Activated B cell treated with CpG ODN at 0.5 μM for 24 hours (primary cell): ENCODE results near the gene STAT2. TPM values are rescaled to one million over a fixed set of nuclear protein-coding genes. Genes with fewer than 3 reads are reported as not detected.
"Not testable (repeated sequence)": the region's sequence is repeated elsewhere in the genome, so short reads cannot be mapped to it uniquely, and the experiment has no call there.

Source experiments
- ATAC-seq: fragments of 200-7000 bp; cut with Tn5 transposase; one replicate; pipeline ENCODE4 v1.10.0; 2021; ENCODE audit warnings: low read depth, mild to moderate bottlenecking, moderate library complexity
- CTCF ChIA-PET: fragments of 350-600 bp; sonication (Branson Sonifier 250); formaldehyde crosslinking; loops from one replicate; lab custom pipeline; 2021; ENCODE audit warnings: antibody characterized with exemption; lab: Charles Lee
- POLR2A ChIA-PET: fragments of 350-600 bp; sonication (Branson Sonifier 250); formaldehyde crosslinking; loops from one replicate; lab custom pipeline; 2021; ENCODE audit warnings: antibody characterized with exemption; lab: Charles Lee
- DNase-seq: peaks from one replicate; pipeline ENCODE4 v3.0.0; 2022
- H3K27ac Mint-ChIP-seq: one replicate; pipeline ENCODE4 v1.8.0; 2020; ENCODE audit warnings: mixed read lengths
- H3K27me3 Mint-ChIP-seq: one replicate; pipeline ENCODE4 v1.8.0; 2021; ENCODE audit warnings: mixed read lengths
- H3K36me3 Mint-ChIP-seq: one replicate; pipeline ENCODE4 v1.8.0; 2021; ENCODE audit warnings: low read depth, mixed read lengths
- H3K4me1 Mint-ChIP-seq: one replicate; pipeline ENCODE4 v1.8.0; 2021; ENCODE audit warnings: mixed read lengths
- H3K4me3 Mint-ChIP-seq: one replicate; pipeline ENCODE4 v1.8.0; 2020; ENCODE audit warnings: mild to moderate bottlenecking, mixed read lengths
- H3K9me3 Mint-ChIP-seq: one replicate; pipeline ENCODE4 v1.8.0; 2020; ENCODE audit warnings: mixed read lengths
- intact Hi-C: fragments of 100-400 bp; cut with micrococcal nuclease; formaldehyde crosslinking; loops from one replicate; pipeline ENCODE4 v1.15.1; 2024
- total RNA-seq: library from RNA; stranded (reverse); gene quantifications from 2 replicates; pipeline ENCODE4 v1.2.3, GENCODE V29; 2022
- TF ChIP-seq, protein P1 (sequence below): fragments of 200-600 bp; IDR thresholded peaks from one replicate; pipeline ENCODE4 v1.8.0; 2022; ENCODE audit warnings: antibody characterized with exemption, mild to moderate bottlenecking

Gene STAT2
- total RNA-seq, 1 donor from 2014 or later = 177 TPM

DNA sequence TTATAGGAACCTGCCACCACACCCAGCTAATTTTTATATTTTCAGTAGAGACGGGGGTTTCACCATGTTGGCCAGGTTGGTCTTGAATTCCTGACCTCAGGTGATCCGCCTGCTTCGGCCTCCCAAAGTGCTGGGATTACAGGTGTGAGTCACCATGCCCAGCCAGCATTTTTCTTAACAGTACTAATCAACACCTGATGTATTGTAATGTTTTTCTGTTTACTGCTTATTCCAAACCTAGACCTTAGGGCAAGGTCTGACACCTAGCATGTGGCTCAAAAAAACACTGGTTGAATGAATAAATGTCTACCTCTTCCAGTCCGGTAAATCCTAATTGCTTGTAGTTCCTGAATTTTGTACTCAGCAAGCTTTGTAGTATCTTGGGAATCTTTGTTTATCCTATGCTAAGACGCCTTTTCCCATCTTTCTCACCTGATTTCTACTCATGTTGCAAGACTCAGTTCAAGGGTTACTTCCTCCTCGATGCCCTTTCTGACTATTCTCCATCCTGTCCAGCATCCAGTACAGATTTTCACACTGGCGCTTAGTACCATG lies 28.9 kb downstream of the STAT2 start:
- Mint-ChIP-seq H3K36me3 (peaks cover 39% of the 10 kb centered on the region), H3K9me3 (no peaks in the 10 kb centered on the region), H3K4me1 (peaks cover 21% of the 10 kb centered on the region), H3K27me3 (no peaks in the 10 kb centered on the region), H3K4me3 (no peak overlapping the region), H3K27ac (no peak overlapping the region)
- CTCF ChIA-PET = no interaction called here
- TF ChIP-seq, protein P1, sequence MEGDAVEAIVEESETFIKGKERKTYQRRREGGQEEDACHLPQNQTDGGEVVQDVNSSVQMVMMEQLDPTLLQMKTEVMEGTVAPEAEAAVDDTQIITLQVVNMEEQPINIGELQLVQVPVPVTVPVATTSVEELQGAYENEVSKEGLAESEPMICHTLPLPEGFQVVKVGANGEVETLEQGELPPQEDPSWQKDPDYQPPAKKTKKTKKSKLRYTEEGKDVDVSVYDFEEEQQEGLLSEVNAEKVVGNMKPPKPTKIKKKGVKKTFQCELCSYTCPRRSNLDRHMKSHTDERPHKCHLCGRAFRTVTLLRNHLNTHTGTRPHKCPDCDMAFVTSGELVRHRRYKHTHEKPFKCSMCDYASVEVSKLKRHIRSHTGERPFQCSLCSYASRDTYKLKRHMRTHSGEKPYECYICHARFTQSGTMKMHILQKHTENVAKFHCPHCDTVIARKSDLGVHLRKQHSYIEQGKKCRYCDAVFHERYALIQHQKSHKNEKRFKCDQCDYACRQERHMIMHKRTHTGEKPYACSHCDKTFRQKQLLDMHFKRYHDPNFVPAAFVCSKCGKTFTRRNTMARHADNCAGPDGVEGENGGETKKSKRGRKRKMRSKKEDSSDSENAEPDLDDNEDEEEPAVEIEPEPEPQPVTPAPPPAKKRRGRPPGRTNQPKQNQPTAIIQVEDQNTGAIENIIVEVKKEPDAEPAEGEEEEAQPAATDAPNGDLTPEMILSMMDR = no peak
- POLR2A ChIA-PET = interaction anchor here (0.7 to 0.8 kb wide), 2 partner anchors 15 to 349 kb away, joined by 3 to 5 read pairs; no protein-coding TSS in a partner anchor
- DNase-seq (no peak), ATAC-seq (no peak)
- intact Hi-C loops = loop anchor here (10.0 kb wide), 1 partner anchor 304 kb away; the partner anchor contains the start of gene BAZ2A

- intact Hi-C loops = no loop called here
- DNase-seq (no peak), ATAC-seq (no peak)
- Mint-ChIP-seq H3K9me3 (no peaks in the 10 kb centered on the region), H3K27ac (no peak overlapping the region), H3K27me3 (no peaks in the 10 kb centered on the region), H3K4me1 (no peaks in the 10 kb centered on the region), H3K36me3 (peaks cover 73% of the 10 kb centered on the region), H3K4me3 (no peak overlapping the region)
- ChIA-PET CTCF (interaction anchor here (1.2 kb wide), 1 partner anchor 25 kb away, joined by 3 read pairs; no protein-coding TSS in a partner anchor), POLR2A (no interaction called here)
- TF ChIP-seq, protein P1 = no peak
Measured at GRCh38 chr12:56326533-56326932, 33.4 kb downstream of the STAT2 start.

GRCh38 chr12:56326126-56326525 lies 33.8 kb downstream of the STAT2 start:
- POLR2A ChIA-PET = interaction anchor here (1.1 kb wide), 1 partner anchor 8 kb away, joined by 3 read pairs; the partner anchor contains the start of gene PAN2
- CTCF ChIA-PET = interaction anchor here (1.2 kb wide), 1 partner anchor 25 kb away, joined by 3 read pairs; no protein-coding TSS in a partner anchor
- no peaks in the 10 kb centered on the region for H3K4me1 Mint-ChIP-seq

DNA sequence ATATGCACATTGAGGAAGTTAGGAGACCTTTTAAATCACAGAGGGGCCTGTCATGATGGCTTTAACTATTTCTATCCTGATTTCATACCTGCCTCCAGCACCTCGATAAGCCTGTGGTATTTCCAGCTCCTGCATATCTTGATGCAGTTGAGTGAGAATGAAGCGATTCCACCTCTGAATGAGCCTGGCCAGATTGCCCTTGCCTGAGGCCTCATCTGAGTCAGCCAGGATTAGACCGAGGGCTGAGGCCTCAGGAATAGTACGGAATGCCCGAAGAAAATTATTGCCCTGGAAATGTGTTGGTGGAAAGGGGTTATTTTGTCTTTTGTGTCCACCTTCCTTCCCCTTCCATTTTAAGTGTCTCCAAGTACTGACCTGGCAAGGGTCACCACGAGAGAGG lies 35.7 kb downstream of the STAT2 start:
- H3K4me1 Mint-ChIP-seq = no peaks in the 10 kb centered on the region
- no peak overlapping the region for H3K27ac Mint-ChIP-seq
- POLR2A ChIA-PET = no interaction called here
- no peaks in the 10 kb centered on the region for H3K9me3 Mint-ChIP-seq
- peaks cover 76% of the 10 kb centered on the region for H3K36me3 Mint-ChIP-seq
- CTCF ChIA-PET = no interaction called here
- TF ChIP-seq, protein P1 = no peak
- ATAC-seq = no peak
- no peaks in the 10 kb centered on the region for H3K27me3 Mint-ChIP-seq
- intact Hi-C loops = no loop called here
- no peak overlapping the region for H3K4me3 Mint-ChIP-seq
- no peak for DNase-seq

More at GRCh38 chr12:56326126-56326525, 33.8 kb downstream of the STAT2 start:
- H3K27ac Mint-ChIP-seq = no peak overlapping the region
- no peak for DNase-seq
- intact Hi-C loops = no loop called here
- ATAC-seq = no peak
- peaks cover 69% of the 10 kb centered on the region for H3K36me3 Mint-ChIP-seq
- no peaks in the 10 kb centered on the region for H3K27me3 Mint-ChIP-seq
- no peaks in the 10 kb centered on the region for H3K9me3 Mint-ChIP-seq
- H3K4me3 Mint-ChIP-seq = no peak overlapping the region
- TF ChIP-seq, protein P1 = no peak

DNA sequence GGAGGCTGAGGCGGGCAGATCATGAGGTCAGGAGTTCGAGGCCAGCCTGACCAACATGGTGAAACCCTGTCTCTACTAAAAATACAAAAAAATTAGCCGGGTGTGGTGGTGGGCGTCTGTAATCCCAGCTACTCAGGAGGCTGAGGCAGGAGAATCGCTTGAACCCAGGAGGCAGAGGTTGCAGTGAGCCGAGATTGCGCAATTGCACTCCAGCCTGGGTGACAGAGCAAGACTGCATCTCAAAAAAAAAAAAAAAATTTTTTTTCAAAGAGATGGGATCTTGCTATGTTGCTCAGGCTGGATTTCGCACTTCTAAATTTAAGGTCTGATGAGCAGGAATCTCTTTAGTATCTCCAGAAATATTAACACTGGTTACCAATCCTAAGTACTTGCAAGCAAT lies 38.3 kb downstream of the STAT2 start:
- peaks cover 65% of the 10 kb centered on the region for H3K36me3 Mint-ChIP-seq
- H3K27me3 Mint-ChIP-seq, CTCF ChIA-PET, H3K4me3 Mint-ChIP-seq, intact Hi-C loops, H3K27ac Mint-ChIP-seq, ATAC-seq, POLR2A ChIA-PET, DNase-seq, H3K4me1 Mint-ChIP-seq, H3K9me3 Mint-ChIP-seq: not testable (repeated sequence)
